Hepatocyte (in vitro differentiated cells): ENCODE measurements around the gene PRRT3. TPM values are rescaled to one million over a fixed set of nuclear protein-coding genes. Genes with fewer than 3 reads are reported as not detected.
A peak's percentile ranks its signal among the peaks of the same experiment; 100 is the strongest.

Experiments used
- DNase-seq: peaks from one replicate; pipeline ENCODE4 v3.0.0-alpha.2; 2016; ENCODE audit warnings: low spot score
- H2AFZ ChIP-seq: fragments of 200-600 bp; sonication (generic); 2 replicates; pipeline ENCODE4 v1.6.0; 2016; ENCODE audit warnings: antibody characterized with exemption, mild to moderate bottlenecking
- H3K27ac ChIP-seq: fragments of 200-600 bp; sonication (generic); 2 replicates; pipeline ENCODE4 v1.5.1; 2016; ENCODE audit warnings: mild to moderate bottlenecking
- H3K27me3 ChIP-seq: fragments of 200-600 bp; sonication (generic); 2 replicates; pipeline ENCODE4 v1.6.1; 2016
- H3K36me3 ChIP-seq: fragments of 200-600 bp; sonication (generic); replicated peaks from 2 replicates; pipeline ENCODE4 v1.5.1; 2016; ENCODE audit warnings: low read depth; ENCODE audit not compliant: insufficient read depth
- H3K4me1 ChIP-seq: fragments of 200-600 bp; sonication (generic); 2 replicates; pipeline ENCODE4 v1.5.1; 2016; ENCODE audit warnings: mild to moderate bottlenecking, moderate library complexity; ENCODE audit not compliant: insufficient read depth
- H3K4me2 ChIP-seq: fragments of 200-600 bp; sonication (generic); 2 replicates; pipeline ENCODE4 v1.6.0; 2016
- H3K4me3 ChIP-seq: fragments of 200-600 bp; sonication (generic); 2 replicates; pipeline ENCODE4 v1.5.1; 2016; ENCODE audit warnings: mild to moderate bottlenecking
- H3K79me2 ChIP-seq: fragments of 200-600 bp; sonication (generic); 2 replicates; pipeline ENCODE4 v1.6.0; 2017; ENCODE audit warnings: mild to moderate bottlenecking
- H3K9me2 ChIP-seq: fragments of 200-600 bp; sonication (generic); replicated peaks from 2 replicates; pipeline ENCODE4 v1.6.0; 2017; ENCODE audit warnings: mild to moderate bottlenecking; ENCODE audit not compliant: insufficient read depth
- H3K9me3 ChIP-seq: fragments of 200-600 bp; sonication (generic); 2 replicates; pipeline ENCODE4 v1.5.1; 2016; ENCODE audit warnings: low read depth, mild to moderate bottlenecking
- H4K20me1 ChIP-seq: fragments of 200-600 bp; sonication (generic); 2 replicates; pipeline ENCODE4 v1.6.0; 2016; ENCODE audit warnings: mild to moderate bottlenecking; ENCODE audit not compliant: insufficient read depth, poor library complexity, severe bottlenecking
- EZH2 ChIP-seq: fragments of 200-600 bp; sonication (generic); IDR thresholded peaks from 2 replicates; pipeline ENCODE4 v1.6.1; 2016; ENCODE audit warnings: antibody characterized with exemption, mild to moderate bottlenecking, borderline replicate concordance
- EZH2phosphoT487 ChIP-seq: fragments of 200-600 bp; sonication (generic); IDR thresholded peaks from one replicate; pipeline ENCODE4 v1.6.1; 2018; ENCODE audit warnings: antibody characterized with exemption, mild to moderate bottlenecking, low read depth, moderate library complexity; ENCODE audit not compliant: unreplicated experiment, severe bottlenecking
- WGBS: methylation state at CpG from one replicate; pipeline ENCODE4 v1.1.6; 2016; ENCODE audit warnings: low lambda C conversion rate; ENCODE audit errors: missing lambda C conversion rate; 5-methylcytosine and 5-hydroxymethylcytosine counted together
- polyA plus RNA-seq: library from polyadenylated mRNA; unstranded; fragments of >200 nt; fragmentation: Nextera tagmentation; extraction: Ambion mirVana; gene quantifications from 2 replicates; pipeline ENCODE4 v1.2.1, GENCODE V29; 2016
- total RNA-seq: library from RNA; depleted of rRNA; stranded (reverse); fragments of >200 nt; gene quantifications from 2 replicates; pipeline ENCODE4 v1.2.3, GENCODE V29; 2014
- TF ChIP-seq, protein P1 (sequence below): fragments of 200-600 bp; sonication (generic); IDR thresholded peaks from 2 replicates; pipeline ENCODE4 v1.5.1; 2016; ENCODE audit warnings: antibody characterized with exemption, mild to moderate bottlenecking; ENCODE audit not compliant: poor library complexity

Gene PRRT3
- total and polyA plus RNA-seq, 2 experiments from 2014 or later = 2.0 to 2.5 TPM

GRCh38 chr3:9955611-9956352, 3.6 kb upstream of the PRRT3 start:
- Histone ChIP-seq H3K9me2 (no peaks in the 10 kb centered on the region), H3K4me3 (no peak overlapping the region), H3K4me1 (peaks cover 2% of the 10 kb centered on the region), H3K9me3 (no peaks in the 10 kb centered on the region), H3K79me2 (no peaks in the 10 kb centered on the region), H3K4me2 (no peak overlapping the region), H3K27me3 (no peaks in the 10 kb centered on the region), H3K36me3 (no peaks in the 10 kb centered on the region), H4K20me1 (no peaks in the 10 kb centered on the region), H3K27ac (no peak overlapping the region), H2AFZ (no peak overlapping the region)
- 79% methylated on average over 5 of the region's 5 CpGs for WGBS
- TF ChIP-seq, protein P1, sequence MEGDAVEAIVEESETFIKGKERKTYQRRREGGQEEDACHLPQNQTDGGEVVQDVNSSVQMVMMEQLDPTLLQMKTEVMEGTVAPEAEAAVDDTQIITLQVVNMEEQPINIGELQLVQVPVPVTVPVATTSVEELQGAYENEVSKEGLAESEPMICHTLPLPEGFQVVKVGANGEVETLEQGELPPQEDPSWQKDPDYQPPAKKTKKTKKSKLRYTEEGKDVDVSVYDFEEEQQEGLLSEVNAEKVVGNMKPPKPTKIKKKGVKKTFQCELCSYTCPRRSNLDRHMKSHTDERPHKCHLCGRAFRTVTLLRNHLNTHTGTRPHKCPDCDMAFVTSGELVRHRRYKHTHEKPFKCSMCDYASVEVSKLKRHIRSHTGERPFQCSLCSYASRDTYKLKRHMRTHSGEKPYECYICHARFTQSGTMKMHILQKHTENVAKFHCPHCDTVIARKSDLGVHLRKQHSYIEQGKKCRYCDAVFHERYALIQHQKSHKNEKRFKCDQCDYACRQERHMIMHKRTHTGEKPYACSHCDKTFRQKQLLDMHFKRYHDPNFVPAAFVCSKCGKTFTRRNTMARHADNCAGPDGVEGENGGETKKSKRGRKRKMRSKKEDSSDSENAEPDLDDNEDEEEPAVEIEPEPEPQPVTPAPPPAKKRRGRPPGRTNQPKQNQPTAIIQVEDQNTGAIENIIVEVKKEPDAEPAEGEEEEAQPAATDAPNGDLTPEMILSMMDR = no peak
- no peak for TF ChIP-seq EZH2
- no peak for TF ChIP-seq EZH2phosphoT487
- DNase-seq = no peak

DNA sequence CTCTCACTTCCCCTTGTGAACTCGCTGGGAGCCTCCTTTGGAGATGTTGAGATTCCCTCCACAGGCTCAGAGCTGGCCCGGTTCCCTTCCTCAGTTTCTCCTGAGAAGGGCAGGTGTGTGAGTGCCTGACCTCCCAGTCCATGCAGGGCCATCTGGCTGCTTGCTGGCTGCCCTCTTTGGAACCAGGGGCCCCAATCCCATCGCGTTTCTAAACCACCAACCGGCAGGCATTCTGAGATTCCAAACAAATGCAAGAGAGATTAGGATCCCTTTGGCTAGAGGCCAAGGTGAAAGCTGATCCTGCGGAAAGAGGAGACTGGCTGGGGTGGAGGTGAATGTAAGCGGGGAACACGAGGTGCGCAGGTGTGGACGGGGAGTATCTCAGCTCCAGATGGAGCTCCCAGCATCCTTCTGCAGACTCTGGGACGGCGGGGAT, 2.9 kb upstream of the PRRT3 start:
- Histone ChIP-seq H3K79me2 (no peaks in the 10 kb centered on the region), H3K4me1 (peaks cover 2% of the 10 kb centered on the region), H3K36me3 (no peaks in the 10 kb centered on the region), H3K9me2 (no peaks in the 10 kb centered on the region), H3K4me3 (no peak overlapping the region), H3K27ac (no peak overlapping the region), H3K4me2 (no peak overlapping the region), H2AFZ (no peak overlapping the region), H3K27me3 (no peaks in the 10 kb centered on the region), H4K20me1 (no peaks in the 10 kb centered on the region), H3K9me3 (no peaks in the 10 kb centered on the region)
- WGBS = 27% methylated on average over 12 of the region's 12 CpGs
- no peak for DNase-seq
- TF ChIP-seq, protein P1 = no peak
- no peak for TF ChIP-seq EZH2
- no peak for TF ChIP-seq EZH2phosphoT487

DNA sequence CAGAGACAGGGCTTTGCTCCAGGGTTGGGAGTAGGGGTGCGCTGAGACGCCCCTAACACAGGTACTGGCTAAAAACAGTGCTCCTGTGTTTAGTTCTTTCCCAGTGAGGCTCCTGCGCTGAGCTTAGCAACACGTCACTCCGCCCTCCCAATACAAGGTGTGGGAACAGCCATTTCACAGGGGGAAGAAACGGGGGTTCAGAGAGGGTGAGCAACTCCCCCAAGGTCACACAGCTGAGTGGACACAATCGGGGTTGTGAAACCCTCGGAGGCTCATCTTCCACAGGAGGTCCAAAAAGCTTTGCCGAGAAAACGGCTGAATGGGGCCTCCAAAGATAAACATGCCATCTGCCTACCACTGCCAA, 628 bp downstream of the PRRT3 start:
- peak overlapping the region; percentile 91 for H3K4me3 ChIP-seq
- no peak overlapping the region for H3K27ac ChIP-seq
- H3K9me2 ChIP-seq = no peaks in the 10 kb centered on the region
- peaks cover 7% of the 10 kb centered on the region for H3K4me1 ChIP-seq
- 43% methylated on average over 10 of the region's 10 CpGs for WGBS
- no peaks in the 10 kb centered on the region for H3K9me3 ChIP-seq
- DNase-seq = no peak
- TF ChIP-seq EZH2 (no peak), EZH2phosphoT487 (no peak)
- TF ChIP-seq, protein P1 = no peak
- no peaks in the 10 kb centered on the region for H4K20me1 ChIP-seq
- peak overlapping the region; percentile 96 for H3K4me2 ChIP-seq
- H3K27me3 ChIP-seq = no peaks in the 10 kb centered on the region
- peak overlapping the region; percentile 50 for H2AFZ ChIP-seq
- H3K79me2 ChIP-seq = no peaks in the 10 kb centered on the region
- no peaks in the 10 kb centered on the region for H3K36me3 ChIP-seq
